Stimulated activated CD4-positive, alpha-beta T cell treated with anti-CD3 and anti-CD28 coated beads, Interleukin-4, amount 100 ng/mL, for 24 hours (primary cell): ENCODE measurements around the gene FBN3.
"Not testable (repeated sequence)": the region's sequence is repeated elsewhere in the genome, so short reads cannot be mapped to it uniquely, and the experiment has no call there.

ENCODE experiments used
- DNase-seq: peaks from one replicate; pipeline ENCODE4 v3.0.0-alpha.2; 2020

The FBN3 gene

DNA sequence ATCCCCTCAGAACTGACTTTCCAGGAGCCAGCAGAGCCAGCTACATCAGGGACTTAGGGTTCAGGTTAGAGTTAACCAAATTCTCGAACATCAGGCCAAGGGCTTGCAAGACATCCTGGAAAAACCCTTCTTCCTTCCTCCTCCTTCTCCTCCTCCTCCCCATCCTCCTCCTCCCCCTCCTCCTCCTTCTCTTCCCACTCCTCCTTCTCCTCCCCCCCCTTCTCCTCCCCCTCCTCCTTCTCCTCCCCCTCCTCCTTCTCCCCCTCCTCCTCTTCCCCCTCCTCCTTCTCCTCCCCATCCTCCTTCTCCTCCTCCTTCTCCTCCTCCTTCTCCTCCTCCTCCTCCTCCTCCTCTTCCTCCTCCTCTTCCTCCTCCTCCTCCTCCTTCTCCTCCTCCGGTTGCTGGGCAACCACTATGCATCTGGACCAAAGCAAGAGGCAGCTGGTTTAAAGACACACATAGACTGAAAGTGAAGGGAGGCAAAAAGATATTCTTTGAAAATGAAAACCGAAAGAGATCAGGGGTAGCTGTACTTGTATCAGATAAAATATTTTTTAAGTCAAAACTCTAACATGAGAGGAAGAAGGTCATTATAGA, 102.7 kb downstream of the FBN3 start:
- no peak for DNase-seq

DNA sequence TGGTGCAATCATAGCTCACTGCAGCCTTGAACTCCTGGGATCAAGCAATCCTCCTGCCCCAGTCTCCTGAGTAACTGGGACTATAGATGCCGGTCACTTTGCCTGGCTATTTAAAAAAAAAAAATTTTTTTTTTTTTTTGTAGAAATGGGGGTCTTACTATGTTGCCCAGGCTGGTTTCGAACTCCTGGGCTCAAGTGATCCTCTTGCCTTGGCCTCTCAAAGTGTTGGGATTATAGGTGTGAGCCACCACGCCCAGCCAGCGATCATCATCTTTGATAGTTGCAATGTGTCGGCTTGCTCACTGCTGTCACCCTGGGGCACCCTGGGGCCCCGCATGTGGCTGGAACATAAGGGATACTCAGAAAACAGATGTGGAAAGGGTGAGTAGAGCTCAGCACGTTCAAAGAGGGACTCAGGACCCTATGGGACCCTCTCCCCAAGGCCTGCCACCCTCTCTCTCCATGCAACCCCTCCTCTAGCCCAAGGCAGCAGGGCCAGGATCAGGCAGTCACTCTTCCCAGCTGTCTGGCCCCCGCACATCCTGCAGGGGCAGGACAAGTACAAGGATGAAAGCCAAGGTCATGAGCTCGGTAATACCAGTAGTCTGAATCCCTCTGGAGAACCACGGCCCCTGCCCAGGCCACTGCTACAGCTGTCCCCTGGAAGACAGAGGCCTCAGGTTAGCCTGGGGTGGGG, 103.4 kb downstream of the FBN3 start:
- DNase-seq, result no peak

DNA sequence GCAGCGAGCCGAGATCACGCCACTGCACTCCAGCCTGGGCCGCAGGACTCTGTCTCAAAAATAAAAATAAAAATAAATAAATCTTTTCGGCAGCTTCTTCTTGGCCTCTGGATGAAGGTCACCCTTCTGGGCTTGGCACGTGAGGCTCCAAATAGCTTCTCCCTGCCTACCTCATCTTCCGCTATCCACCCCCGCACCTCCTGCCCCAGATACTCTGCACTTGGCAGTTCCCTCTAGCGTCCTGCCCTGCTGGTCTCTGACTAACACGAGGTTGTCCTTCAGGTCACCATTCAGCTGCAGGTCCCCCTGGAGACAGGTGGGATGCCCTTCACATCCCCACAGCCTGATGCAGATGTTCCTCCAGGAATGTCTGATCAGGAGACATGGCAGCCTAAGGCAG, 105.4 kb downstream of the FBN3 start:
- DNase-seq, result no peak

GRCh38 chr19:8042900-8043299, 106.5 kb downstream of the FBN3 start:
- no peak for DNase-seq

DNA sequence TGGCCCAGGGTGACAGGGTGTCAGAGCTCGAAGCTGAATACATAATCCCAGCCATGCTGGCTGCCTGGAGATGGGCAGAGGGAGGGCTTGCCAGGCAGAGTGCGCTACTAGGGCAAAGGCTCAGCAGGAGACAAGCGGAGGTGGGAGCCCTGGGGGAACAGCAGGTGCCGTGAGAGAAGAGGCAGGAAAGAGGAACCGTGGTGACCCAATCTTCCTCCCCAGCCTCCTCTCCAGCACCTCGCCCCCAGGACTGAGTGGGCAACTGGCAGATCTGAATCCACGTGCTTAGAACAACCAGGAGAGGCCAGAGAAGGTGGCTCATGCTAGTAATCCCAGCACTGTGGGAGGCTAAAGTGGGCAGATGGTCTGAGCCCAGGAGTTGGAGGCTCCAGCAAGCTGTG, 107.9 kb downstream of the FBN3 start:
- no peak for DNase-seq

DNA sequence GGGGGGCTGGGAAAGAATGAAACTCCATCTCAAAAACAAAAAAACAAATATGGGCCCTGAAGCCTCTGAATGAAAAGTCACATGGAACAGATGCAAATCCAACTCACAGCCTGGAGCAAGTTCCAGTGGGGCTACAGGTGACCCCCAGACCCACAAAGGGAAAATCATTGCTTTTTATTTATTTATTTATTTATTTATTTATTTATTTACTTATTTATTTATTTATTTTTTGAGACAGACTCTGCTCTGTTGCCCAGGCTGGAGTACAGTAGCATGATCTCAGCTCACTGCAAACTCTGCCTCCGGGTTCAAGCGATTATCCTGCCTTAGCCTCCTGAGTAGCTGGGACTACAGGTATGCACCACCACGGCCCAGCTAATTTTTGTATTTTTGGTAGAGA, 110.2 kb downstream of the FBN3 start:
- no peak for DNase-seq

DNA sequence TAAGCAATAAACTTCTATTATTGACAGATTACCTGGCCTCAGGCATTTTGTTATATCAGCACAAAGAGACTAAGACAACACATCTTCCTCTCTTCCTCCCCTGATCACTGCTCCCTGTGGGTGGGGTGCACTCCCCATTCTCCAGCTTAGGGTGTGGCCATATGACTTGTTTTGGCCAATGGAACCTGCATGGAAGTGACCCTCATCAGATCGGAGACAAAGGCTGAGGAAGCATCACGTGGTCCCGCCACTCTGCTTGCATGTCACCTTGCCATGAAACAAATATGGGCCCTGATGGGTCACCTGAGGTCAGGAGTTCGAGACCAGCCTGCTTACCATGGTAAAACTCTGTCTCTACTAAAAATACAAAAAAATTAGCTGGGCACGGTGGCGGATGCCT, 110.6 kb downstream of the FBN3 start:
- DNase-seq, result no peak

DNA sequence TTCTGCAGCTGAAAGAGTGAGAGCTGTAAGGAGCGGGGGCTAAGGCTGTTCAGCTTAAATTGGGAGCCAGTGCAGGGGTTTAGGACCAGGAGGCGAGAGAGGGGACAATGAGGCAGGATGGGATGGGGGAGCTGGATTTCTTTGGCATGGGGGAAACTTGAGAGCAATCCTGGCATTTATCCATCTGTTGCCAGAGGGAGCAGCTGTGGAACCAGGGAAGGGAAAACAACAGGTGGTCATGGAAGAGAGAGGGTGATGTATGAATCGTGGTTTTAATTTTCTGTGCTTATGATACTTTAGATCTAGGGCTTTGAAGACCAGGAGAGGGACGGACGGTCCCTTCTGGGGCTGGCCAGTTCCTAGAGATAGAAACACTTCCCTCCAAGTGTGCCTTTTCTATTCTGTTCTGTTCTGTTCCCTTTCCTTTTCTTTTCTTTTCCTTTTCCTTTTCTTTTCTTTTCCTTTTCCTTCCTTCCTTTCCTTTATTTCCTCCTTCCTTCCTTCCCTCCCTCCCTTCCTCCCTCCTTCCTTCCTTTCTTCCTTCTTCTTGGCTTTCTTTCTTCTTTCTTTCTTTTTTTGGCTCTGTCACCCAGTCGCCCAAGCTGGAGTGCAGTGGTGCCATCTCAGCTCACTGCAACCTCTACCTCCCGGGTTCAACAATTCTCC, 112.8 kb downstream of the FBN3 start:
- DNase-seq, result no peak

DNA sequence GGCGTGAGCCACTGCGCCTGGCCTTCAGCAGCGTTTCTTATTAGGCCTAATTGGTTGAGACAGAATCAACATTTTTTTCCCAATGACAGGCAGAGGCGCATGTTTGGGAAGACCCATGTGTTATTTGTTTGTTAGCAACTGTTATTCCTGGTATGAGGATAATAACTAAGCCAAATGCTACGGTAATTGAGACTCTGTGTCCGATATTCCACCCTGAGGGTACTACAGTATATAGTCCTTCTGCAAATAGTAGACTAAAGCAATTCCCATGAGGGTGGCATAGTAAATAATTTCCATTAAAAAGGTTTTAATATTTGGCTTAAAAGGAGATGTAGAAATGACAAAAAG, 115.2 kb downstream of the FBN3 start:
- DNase-seq, result no peak

DNA sequence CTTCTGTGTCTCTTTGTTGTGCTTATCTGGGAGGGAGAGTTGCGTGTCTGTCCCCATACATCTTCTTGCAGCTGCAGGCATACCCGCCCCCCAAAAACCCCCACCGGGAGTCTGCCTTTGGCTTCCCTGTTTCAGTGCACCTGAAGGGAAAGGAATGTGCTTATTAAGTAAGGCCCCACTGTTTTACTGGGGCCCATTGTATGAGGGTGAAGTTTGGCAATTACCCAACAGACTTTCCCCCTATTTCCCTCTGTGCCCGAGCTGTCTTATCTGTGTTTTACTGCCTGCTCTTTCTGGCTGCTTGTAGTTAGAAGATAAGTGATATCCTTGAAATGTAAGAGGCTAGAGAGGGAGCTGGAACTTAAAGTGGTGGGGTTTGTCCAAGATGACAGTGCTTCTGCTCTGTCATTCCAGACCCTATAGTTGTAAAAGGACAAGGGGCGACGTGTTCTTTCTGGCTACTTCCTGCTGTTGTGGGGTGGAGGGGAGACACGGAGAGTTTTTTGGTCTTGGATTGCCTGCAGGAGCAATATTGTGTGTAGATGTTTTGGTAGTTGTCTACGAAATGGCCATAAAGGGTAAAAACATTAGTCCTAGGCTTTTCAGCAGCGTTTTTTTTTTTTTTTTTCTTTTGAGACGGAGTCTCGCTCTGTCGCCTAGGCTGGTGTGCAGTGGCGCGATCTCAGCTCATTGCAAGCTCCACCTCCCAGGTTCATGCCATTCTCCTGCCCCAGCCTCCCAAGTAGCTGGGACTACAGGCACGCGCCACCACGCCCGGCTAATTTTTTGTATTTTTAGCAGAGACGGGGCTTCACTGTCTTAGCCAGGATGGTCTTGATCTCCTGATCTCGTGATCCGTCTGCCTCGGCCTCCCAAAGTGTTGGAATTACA, 115.9 kb downstream of the FBN3 start:
- DNase-seq, result not testable (repeated sequence)

- no peak for DNase-seq
Observed at GRCh38 chr19:8030960-8031359, 118.4 kb downstream of the FBN3 start.

DNA sequence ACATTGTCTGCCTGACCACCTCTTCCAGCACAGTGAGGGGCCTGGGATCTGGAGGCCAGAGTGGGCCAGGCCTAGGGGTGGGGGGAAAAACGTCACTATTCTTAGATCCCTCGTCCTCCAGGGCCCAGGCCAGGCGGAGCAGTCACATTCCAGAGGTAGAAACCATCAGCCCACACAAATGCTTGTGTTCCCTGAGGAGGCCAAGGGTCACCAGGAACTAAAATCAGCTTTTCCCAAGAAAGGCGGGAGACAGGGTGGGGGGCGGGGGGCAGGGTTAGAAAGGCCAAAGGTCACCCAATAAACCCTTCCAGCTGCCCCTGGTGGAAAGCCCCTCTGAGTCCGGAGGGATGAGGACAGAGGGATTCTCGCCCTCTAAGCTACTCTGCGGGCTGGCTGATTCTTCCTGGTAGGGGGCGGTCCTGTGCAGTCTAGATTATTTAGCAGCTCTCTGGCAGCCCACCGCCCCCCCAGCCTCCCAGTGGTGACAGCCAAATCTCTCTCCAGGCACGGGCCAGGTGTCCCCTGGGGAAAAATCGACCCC, 120.4 kb downstream of the FBN3 start:
- DNase-seq, result no peak

- DNase-seq, result no peak
Observed at GRCh38 chr19:8025316-8025715, 124.1 kb downstream of the FBN3 start.

GRCh38 chr19:8024256-8024655, 125.1 kb downstream of the FBN3 start:
- DNase-seq, result not testable (repeated sequence)

- DNase-seq, result no peak
Observed at GRCh38 chr19:8023371-8023770, 126.0 kb downstream of the FBN3 start.

GRCh38 chr19:8022275-8022674, 127.1 kb downstream of the FBN3 start:
- no peak for DNase-seq

DNA sequence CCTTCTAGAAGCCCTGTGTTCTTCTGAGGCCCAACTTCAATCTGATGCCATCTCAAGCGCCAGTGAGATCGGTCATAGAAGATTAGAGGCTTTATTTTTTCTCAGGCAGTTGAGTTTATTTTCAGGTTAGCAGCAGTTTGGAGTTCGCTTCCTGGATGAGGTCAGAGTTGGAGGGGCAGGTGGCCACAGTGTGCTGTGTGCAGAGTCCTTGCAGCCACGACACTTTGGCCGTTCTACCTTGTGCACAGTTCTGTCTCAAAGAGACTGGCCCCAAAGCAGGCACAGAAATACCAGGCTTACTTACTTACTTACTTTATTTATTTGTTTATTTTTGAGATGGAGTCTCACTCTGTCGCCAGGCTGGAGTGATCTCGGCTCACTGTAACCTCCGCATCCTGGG, 128.0 kb downstream of the FBN3 start:
- no peak for DNase-seq

- DNase-seq, result no peak
Observed at GRCh38 chr19:8020681-8021080, 128.7 kb downstream of the FBN3 start.

- peak; percentile 44 for DNase-seq
Observed at GRCh38 chr19:8017808-8018207, 131.6 kb downstream of the FBN3 start.
